Stimulated activated CD4-positive, alpha-beta T cell treated with anti-CD3 and anti-CD28 coated beads, TNF-alpha, amount 100 ng/mL, for 4 hours (primary cell): ENCODE data around the gene PTPRN2.
"Not testable (repeated sequence)": the region's sequence is repeated elsewhere in the genome, so short reads cannot be mapped to it uniquely, and the experiment has no call there.

Experiments
- DNase-seq, 3 experiments: peaks; one replicate each; pipeline ENCODE4 v3.0.0-alpha.2; 2020; ENCODE audit warnings: low read depth in 3 of 3

PTPRN2 gene

GRCh38 chr7:158366916-158367633, 220.5 kb downstream of the PTPRN2 start:
- DNase-seq, result no peak

- DNase-seq, result no peak
These were observed 221.3 kb downstream of the PTPRN2 start for GRCh38 chr7:158366346-158366745.

GRCh38 chr7:158365267-158365666, 222.4 kb downstream of the PTPRN2 start:
- DNase-seq, result no peak

GRCh38 chr7:158364451-158364850, 223.2 kb downstream of the PTPRN2 start:
- no peak for DNase-seq

GRCh38 chr7:158362912-158363905, 224.4 kb downstream of the PTPRN2 start:
- DNase-seq, result no peak

GRCh38 chr7:158362001-158362400, 225.6 kb downstream of the PTPRN2 start:
- no peak for DNase-seq

- DNase-seq, result no peak
These were observed 226.2 kb downstream of the PTPRN2 start for GRCh38 chr7:158361326-158361946.

- no peak for DNase-seq
These were observed 228.5 kb downstream of the PTPRN2 start for GRCh38 chr7:158358926-158359645.

- DNase-seq, result no peak
These were observed 229.5 kb downstream of the PTPRN2 start for GRCh38 chr7:158357898-158358821.

GRCh38 chr7:158357106-158357897, 230.3 kb downstream of the PTPRN2 start:
- DNase-seq, result no peak

- DNase-seq, result no peak
These were observed 231.2 kb downstream of the PTPRN2 start for GRCh38 chr7:158356454-158356853.

- DNase-seq, result no peak
These were observed 232.1 kb downstream of the PTPRN2 start for GRCh38 chr7:158355456-158356065.

GRCh38 chr7:158354861-158355260, 232.8 kb downstream of the PTPRN2 start:
- DNase-seq, result no peak

- DNase-seq, result no peak
These were observed 233.7 kb downstream of the PTPRN2 start for GRCh38 chr7:158353606-158354570.

- not testable (repeated sequence) for DNase-seq
These were observed 235.5 kb downstream of the PTPRN2 start for GRCh38 chr7:158351899-158352729.

GRCh38 chr7:158351481-158351880, 236.1 kb downstream of the PTPRN2 start:
- no peak for DNase-seq

GRCh38 chr7:158351051-158351450, 236.6 kb downstream of the PTPRN2 start:
- no peak for DNase-seq
